HepG2 (cell line): ENCODE measurements around the gene KDM5B.

Experiments used
- FOXO1 ChIP-seq: sonication (generic); formaldehyde crosslinking; IDR thresholded peaks from 2 replicates; pipeline ENCODE4 v1.4.0; 2020; ENCODE audit warnings: missing genetic modification reagents
- NCOA2 ChIP-seq: sonication (generic); formaldehyde crosslinking; IDR thresholded peaks from 2 replicates; pipeline ENCODE4 v1.8.0; 2022; ENCODE audit warnings: inconsistent platforms
- POLR2A ChIP-seq, 2 experiments: IDR thresholded peaks; 2 replicates each; pipeline ENCODE4 v1.6.1; 2011; ENCODE audit warnings: low read depth in 2 of 2, low read length in 2 of 2, mild to moderate bottlenecking in 1 of 2, moderate library complexity in 1 of 2; ENCODE audit not compliant: insufficient read depth in 1 of 2
- POLR2AphosphoS5 ChIP-seq: IDR thresholded peaks from 2 replicates; pipeline ENCODE4 v1.6.1; 2012; ENCODE audit warnings: low read depth, low read length
- STAT5B ChIP-seq: sonication (generic); formaldehyde crosslinking; IDR thresholded peaks from 2 replicates; pipeline ENCODE4 v1.4.0; 2020; ENCODE audit warnings: missing genetic modification reagents
- TF ChIP-seq, protein P1 (sequence below), 2 experiments: sonication (generic) in 1 of 2; formaldehyde crosslinking in 1 of 2; IDR thresholded peaks; 2 replicates each; pipeline versions ENCODE4 v1.5.1 to v1.6.1; 2011 to 2020; ENCODE audit warnings: borderline replicate concordance in 1 of 2, low read depth in 1 of 2, low read length in 1 of 2, mild to moderate bottlenecking in 1 of 2, missing genetic modification reagents in 1 of 2, moderate library complexity in 1 of 2

DNA sequence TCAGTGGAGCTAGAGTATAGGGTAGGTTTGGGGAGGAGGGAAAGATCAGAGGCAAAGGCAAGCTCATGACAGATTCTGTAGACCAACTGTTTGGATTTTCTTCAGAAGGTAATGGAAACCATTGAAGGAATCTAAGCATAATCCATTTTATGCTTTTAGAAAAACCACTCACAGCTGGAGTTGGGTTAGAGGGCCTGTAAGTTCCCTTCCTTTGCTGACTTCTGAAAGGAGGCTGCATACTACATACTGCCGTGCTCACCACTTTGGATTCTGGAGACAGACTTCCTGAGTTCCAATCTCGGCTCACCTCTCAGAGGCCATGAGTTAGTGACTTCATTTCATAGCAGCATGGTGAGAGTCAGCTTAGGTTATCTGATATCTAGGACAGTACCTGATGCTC, 91.6 kb downstream of the KDM5B start:
- TF ChIP-seq NCOA2 (CRISPR knock-in tag) (no peak), POLR2AphosphoS5 (no peak), STAT5B (CRISPR knock-in tag) (no peak), FOXO1 (CRISPR knock-in tag) (no peak), POLR2A (IDR thresholded peaks at IDR 0.05; ENCODE audit: insufficient read depth in 1 of 2, low read depth in 2 of 2, low read length in 2 of 2) (no peak)
- TF ChIP-seq, protein P1, sequence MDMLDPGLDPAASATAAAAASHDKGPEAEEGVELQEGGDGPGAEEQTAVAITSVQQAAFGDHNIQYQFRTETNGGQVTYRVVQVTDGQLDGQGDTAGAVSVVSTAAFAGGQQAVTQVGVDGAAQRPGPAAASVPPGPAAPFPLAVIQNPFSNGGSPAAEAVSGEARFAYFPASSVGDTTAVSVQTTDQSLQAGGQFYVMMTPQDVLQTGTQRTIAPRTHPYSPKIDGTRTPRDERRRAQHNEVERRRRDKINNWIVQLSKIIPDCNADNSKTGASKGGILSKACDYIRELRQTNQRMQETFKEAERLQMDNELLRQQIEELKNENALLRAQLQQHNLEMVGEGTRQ (IDR thresholded peaks at IDR 0.05; ENCODE audit: low read depth, low read length) = no peak
- TF ChIP-seq, protein P1 (CRISPR knock-in tag; IDR thresholded peaks at IDR 0.05; ENCODE audit: borderline replicate concordance) = no peak
